Smooth muscle cell (in vitro differentiated cells): ENCODE data around the gene FARP2. TPM values are rescaled to one million over a fixed set of nuclear protein-coding genes. Genes with fewer than 3 reads are reported as not detected.
"Not testable (repeated sequence)": the region's sequence is repeated elsewhere in the genome, so short reads cannot be mapped to it uniquely, and the experiment has no call there.

ENCODE experiments used
- DNase-seq: peaks from one replicate; lab custom pipeline; 2025; ENCODE audit not compliant: unreplicated experiment; lab: John Stamatoyannopoulos, UW
- H2AFZ ChIP-seq: fragments of 200-600 bp; sonication (generic); 2 replicates; pipeline ENCODE4 v1.6.0; 2016; ENCODE audit warnings: antibody characterized with exemption, low read depth, mild to moderate bottlenecking
- H3F3A ChIP-seq: fragments of 200-600 bp; sonication (generic); 2 replicates; pipeline ENCODE4 v1.6.0; 2017; ENCODE audit warnings: antibody characterized with exemption, low read depth
- H3K27ac ChIP-seq: fragments of 200-600 bp; sonication (generic); 2 replicates; pipeline ENCODE4 v1.5.1; 2016; ENCODE audit warnings: low read depth, mild to moderate bottlenecking
- H3K27me3 ChIP-seq: fragments of 200-600 bp; sonication (generic); 2 replicates; pipeline ENCODE4 v1.6.1; 2016; ENCODE audit warnings: low read depth, mild to moderate bottlenecking
- H3K36me3 ChIP-seq: fragments of 200-600 bp; sonication (generic); 2 replicates; pipeline ENCODE4 v1.5.1; 2016; ENCODE audit warnings: low read depth
- H3K4me1 ChIP-seq: fragments of 200-600 bp; sonication (generic); 2 replicates; pipeline ENCODE4 v1.5.1; 2016; ENCODE audit warnings: low read depth
- H3K4me2 ChIP-seq: fragments of 200-600 bp; sonication (generic); 2 replicates; pipeline ENCODE4 v1.6.0; 2016; ENCODE audit warnings: mild to moderate bottlenecking
- H3K4me3 ChIP-seq: fragments of 200-600 bp; sonication (generic); 2 replicates; pipeline ENCODE4 v1.5.1; 2016; ENCODE audit warnings: mild to moderate bottlenecking
- H3K79me2 ChIP-seq: fragments of 200-600 bp; sonication (generic); 2 replicates; pipeline ENCODE4 v1.6.0; 2016; ENCODE audit warnings: low read depth, mild to moderate bottlenecking
- H3K9ac ChIP-seq: fragments of 200-600 bp; sonication (generic); 2 replicates; pipeline ENCODE4 v1.6.0; 2016; ENCODE audit warnings: low read depth
- H3K9me3 ChIP-seq: fragments of 200-600 bp; sonication (generic); replicated peaks from 2 replicates; pipeline ENCODE4 v1.5.1; 2016; ENCODE audit warnings: low read depth
- H4K20me1 ChIP-seq: fragments of 200-600 bp; sonication (generic); 2 replicates; pipeline ENCODE4 v1.6.0; 2016; ENCODE audit warnings: low read depth
- CTCF ChIP-seq: fragments of 200-600 bp; sonication (generic); IDR thresholded peaks from 2 replicates; pipeline ENCODE4 v1.5.1; 2017; ENCODE audit warnings: borderline replicate concordance, mild to moderate bottlenecking, antibody characterized with exemption; ENCODE audit not compliant: insufficient read depth, poor library complexity, severe bottlenecking
- WGBS: methylation state at CpG from one replicate; pipeline ENCODE4 v1.1.7; 2016; ENCODE audit warnings: low lambda C conversion rate; 5-methylcytosine and 5-hydroxymethylcytosine counted together
- polyA plus RNA-seq: library from polyadenylated mRNA; unstranded; fragments of >200 nt; fragmentation: Nextera tagmentation; extraction: Ambion mirVana; gene quantifications from 2 replicates; pipeline ENCODE4 v1.2.1, GENCODE V29; 2016
- total RNA-seq: library from RNA; depleted of rRNA; stranded (reverse); fragments of >200 nt; gene quantifications from 2 replicates; pipeline ENCODE4 v1.2.3, GENCODE V29; 2014

FARP2 gene
- total and polyA plus RNA-seq, 2 experiments from 2014 or later = 15.9 to 27.4 TPM

- no peak for TF ChIP-seq CTCF
- Histone ChIP-seq H3K9ac (no peak overlapping the region), H3K4me3 (no peak overlapping the region), H3K4me1 (no peaks in the 10 kb centered on the region), H3K27ac (no peak overlapping the region), H3K79me2 (no peaks in the 10 kb centered on the region), H3K4me2 (no peak overlapping the region), H3K27me3 (no peaks in the 10 kb centered on the region), H2AFZ (no peak overlapping the region), H4K20me1 (no peaks in the 10 kb centered on the region), H3F3A (no peaks in the 10 kb centered on the region), H3K36me3 (no peaks in the 10 kb centered on the region), H3K9me3 (no peaks in the 10 kb centered on the region)
- DNase-seq = no peak
- 93% methylated on average over 10 of the region's 10 CpGs for WGBS
Observed at GRCh38 chr2:241451840-241452506, 95.9 kb downstream of the FARP2 start.

GRCh38 chr2:241453919-241454318 lies 97.8 kb downstream of the FARP2 start:
- not testable (repeated sequence) for H3K36me3 ChIP-seq, H3F3A ChIP-seq, H3K27me3 ChIP-seq, H3K9me3 ChIP-seq, H4K20me1 ChIP-seq, H3K4me1 ChIP-seq, H3K79me2 ChIP-seq, H2AFZ ChIP-seq, H3K4me3 ChIP-seq, H3K27ac ChIP-seq, H3K9ac ChIP-seq, H3K4me2 ChIP-seq, DNase-seq
- 91% methylated on average over 9 of the region's 9 CpGs for WGBS

GRCh38 chr2:241454837-241455485 lies 98.9 kb downstream of the FARP2 start:
- Histone ChIP-seq H3K4me1 (no peaks in the 10 kb centered on the region), H3K9ac (no peak overlapping the region), H3F3A (no peaks in the 10 kb centered on the region), H3K79me2 (no peaks in the 10 kb centered on the region), H3K4me3 (no peak overlapping the region), H2AFZ (no peak overlapping the region), H3K9me3 (no peaks in the 10 kb centered on the region), H3K27me3 (no peaks in the 10 kb centered on the region), H3K4me2 (no peak overlapping the region), H3K36me3 (no peaks in the 10 kb centered on the region), H3K27ac (no peak overlapping the region), H4K20me1 (no peaks in the 10 kb centered on the region)
- WGBS = 96% methylated on average over 3 of the region's 3 CpGs
- no peak for DNase-seq
- no peak for TF ChIP-seq CTCF

- no peak overlapping the region for H3K9ac ChIP-seq
- 77% methylated on average over 11 of the region's 11 CpGs for WGBS
- DNase-seq = no peak
Observed at GRCh38 chr2:241456546-241456945, 100.5 kb downstream of the FARP2 start.

More at GRCh38 chr2:241456546-241456945, 100.5 kb downstream of the FARP2 start:
- H3K36me3 ChIP-seq = no peaks in the 10 kb centered on the region
- H3K27me3 ChIP-seq = no peaks in the 10 kb centered on the region
- H3F3A ChIP-seq = no peaks in the 10 kb centered on the region
- no peaks in the 10 kb centered on the region for H3K9me3 ChIP-seq
- H3K4me3 ChIP-seq = no peak overlapping the region
- no peaks in the 10 kb centered on the region for H3K4me1 ChIP-seq
- TF ChIP-seq CTCF = no peak
- H3K27ac ChIP-seq = no peak overlapping the region
- no peak overlapping the region for H2AFZ ChIP-seq
- H4K20me1 ChIP-seq = no peaks in the 10 kb centered on the region
- H3K79me2 ChIP-seq = no peaks in the 10 kb centered on the region
- no peak overlapping the region for H3K4me2 ChIP-seq
